Thyroid gland (tissue), 4 donors: ENCODE data around the gene CMSS1. TPM values are rescaled to one million over a fixed set of nuclear protein-coding genes. Genes with fewer than 3 reads are reported as not detected.

Experiments used
- DNase-seq, 2 donors: peaks; one replicate each; pipeline ENCODE4 v3.0.0-alpha.2; 2019
- H3K27ac ChIP-seq, 3 donors: fragments of 200-600 bp; sonication (generic); 1 replicate in 2 of 3; 2 replicates in 1 of 3; pipeline ENCODE4 v1.5.1; 2016 to 2019; ENCODE audit warnings: mild to moderate bottlenecking in 1 of 3, moderate library complexity in 1 of 3
- H3K27me3 ChIP-seq: fragments of 200-600 bp; sonication (generic); one replicate; pipeline ENCODE4 v1.5.1; 2019
- H3K36me3 ChIP-seq, 2 donors: fragments of 200-600 bp; sonication (generic); one replicate each; pipeline ENCODE4 v1.5.1; 2016 to 2019
- H3K4me1 ChIP-seq, 2 donors: fragments of 200-600 bp; sonication (generic); one replicate each; pipeline ENCODE4 v1.5.1; 2017 to 2019
- H3K4me3 ChIP-seq, 3 donors: fragments of 200-600 bp; sonication (generic); replicated peaks in 1 of 3; 1 replicate in 2 of 3; 2 replicates in 1 of 3; pipeline ENCODE4 v1.5.1; 2016; ENCODE audit warnings: mild to moderate bottlenecking in 1 of 3
- H3K9me3 ChIP-seq: fragments of 200-600 bp; sonication (generic); one replicate; pipeline ENCODE4 v1.5.1; 2017
- CTCF ChIP-seq, 6 experiments: fragments of 200-600 bp in 3 of 6; fragments of 450-650 bp in 3 of 6; sonication (generic) in 3 of 6; IDR thresholded peaks; one replicate each; pipeline ENCODE4 v1.5.1; 2016 to 2019; ENCODE audit warnings: antibody characterized with exemption in 6 of 6, mild to moderate bottlenecking in 2 of 6, inconsistent platforms in 1 of 6, moderate library complexity in 1 of 6
- POLR2A ChIP-seq, 2 donors: fragments of 450-650 bp; IDR thresholded peaks; one replicate each; pipeline ENCODE4 v1.6.1; 2017; ENCODE audit warnings: antibody characterized with exemption in 2 of 2, mild to moderate bottlenecking in 2 of 2, moderate library complexity in 1 of 2
- WGBS, 2 donors: methylation state at CpG; one replicate each; pipeline ENCODE4 v1.1.5; 2017; 5-methylcytosine and 5-hydroxymethylcytosine counted together
- intact Hi-C: fragments of 100-400 bp; cut with DNase I; formaldehyde crosslinking; loops from one replicate; pipeline ENCODE4 v1.15.1; 2023
- total RNA-seq, 4 donors: library from RNA; depleted of rRNA; stranded (reverse); fragments of >200 nt; gene quantifications; one replicate each; pipeline ENCODE4 v1.2.3, GENCODE V29; 2016

The CMSS1 gene
- total RNA-seq, 4 donors from 2014 or later = 7.7 to 15.0 (median 12.9) TPM

DNA sequence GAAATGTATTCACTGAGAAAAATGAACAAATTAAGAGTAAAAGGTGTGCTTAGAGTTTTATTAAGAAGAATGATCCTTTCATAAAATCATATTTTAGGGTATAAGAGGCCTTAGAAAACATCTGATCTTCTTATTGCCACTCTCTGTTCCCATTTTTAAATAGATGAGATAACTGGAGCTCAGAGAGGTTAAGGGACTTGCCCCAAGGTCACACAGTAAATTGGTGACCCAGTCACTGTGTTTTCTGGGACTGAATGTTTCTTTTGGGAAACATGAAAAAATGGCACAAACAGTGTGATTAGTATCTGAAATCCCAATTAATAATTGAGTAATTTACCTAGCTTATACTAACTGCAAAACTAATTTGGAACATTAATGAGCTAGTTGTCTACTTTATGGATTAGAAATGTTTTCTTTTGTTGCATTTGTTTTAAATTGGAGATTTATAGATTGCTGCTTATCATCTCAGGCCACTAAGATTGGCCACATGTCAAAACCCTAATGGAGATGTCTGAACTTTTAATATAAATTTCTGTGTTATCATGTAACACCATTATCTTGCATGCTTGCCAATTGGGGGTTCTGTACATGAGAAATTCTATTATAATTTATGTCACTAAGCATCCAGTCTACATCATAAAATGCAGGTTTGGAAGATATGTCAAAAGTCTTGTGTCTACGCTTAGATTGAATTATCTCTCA lies 64.9 kb downstream of the CMSS1 start:
- Histone ChIP-seq H3K36me3 (no peaks in the 10 kb centered on the region), H3K4me3 (no peak overlapping the region), H3K9me3 (no peaks in the 10 kb centered on the region), H3K27ac (peak overlapping the region in 1 of 3 donors; percentile 28), H3K27me3 (no peaks in the 10 kb centered on the region), H3K4me1 (no peaks in the 10 kb centered on the region)
- no peak for TF ChIP-seq POLR2A (IDR thresholded peaks at IDR 0.05)
- TF ChIP-seq CTCF (IDR thresholded peaks at IDR 0.05) = no peak
- DNase-seq = no peak
- WGBS, 2 donors = 88 to 94% methylated on average over 1 of the region's 1 CpG
- intact Hi-C loops = no loop called here

DNA sequence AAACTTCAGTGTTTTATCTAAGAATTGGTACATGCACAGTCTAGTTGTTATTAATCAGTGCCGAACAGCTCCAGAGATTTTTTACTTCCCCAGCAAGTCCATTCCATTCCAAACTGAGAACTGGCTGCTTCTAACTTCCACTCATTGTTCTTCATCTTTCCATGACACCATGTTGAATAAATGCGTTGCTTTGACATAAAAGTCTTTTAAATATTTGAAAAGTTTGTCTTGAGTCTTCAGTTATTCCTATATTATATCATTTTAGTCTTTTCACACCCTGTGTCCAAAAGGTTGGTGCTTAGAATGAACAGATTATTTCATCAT lies 65.4 kb downstream of the CMSS1 start:
- Histone ChIP-seq H3K4me3 (no peak overlapping the region), H3K4me1 (no peaks in the 10 kb centered on the region), H3K9me3 (no peaks in the 10 kb centered on the region), H3K27me3 (no peaks in the 10 kb centered on the region), H3K36me3 (no peaks in the 10 kb centered on the region), H3K27ac (no peak overlapping the region)
- WGBS, 2 donors = 70 to 85% methylated on average over 2 of the region's 2 CpGs
- TF ChIP-seq CTCF (IDR thresholded peaks at IDR 0.05) (no peak), POLR2A (IDR thresholded peaks at IDR 0.05) (no peak)
- intact Hi-C loops = no loop called here
- no peak for DNase-seq

GRCh38 chr3:99883693-99884092 lies 66.0 kb downstream of the CMSS1 start:
- 97 to 100% methylated on average over 1 of the region's 1 CpG for WGBS, 2 donors
- no peak for TF ChIP-seq POLR2A (IDR thresholded peaks at IDR 0.05)
- TF ChIP-seq CTCF (IDR thresholded peaks at IDR 0.05) = no peak
- H3K4me3 ChIP-seq = no peak overlapping the region
- H3K9me3 ChIP-seq = no peaks in the 10 kb centered on the region
- H3K4me1 ChIP-seq = no peaks in the 10 kb centered on the region
- no peak overlapping the region for H3K27ac ChIP-seq
- H3K36me3 ChIP-seq = no peaks in the 10 kb centered on the region
- DNase-seq = no peak
- no peaks in the 10 kb centered on the region for H3K27me3 ChIP-seq
- intact Hi-C loops = no loop called here

DNA sequence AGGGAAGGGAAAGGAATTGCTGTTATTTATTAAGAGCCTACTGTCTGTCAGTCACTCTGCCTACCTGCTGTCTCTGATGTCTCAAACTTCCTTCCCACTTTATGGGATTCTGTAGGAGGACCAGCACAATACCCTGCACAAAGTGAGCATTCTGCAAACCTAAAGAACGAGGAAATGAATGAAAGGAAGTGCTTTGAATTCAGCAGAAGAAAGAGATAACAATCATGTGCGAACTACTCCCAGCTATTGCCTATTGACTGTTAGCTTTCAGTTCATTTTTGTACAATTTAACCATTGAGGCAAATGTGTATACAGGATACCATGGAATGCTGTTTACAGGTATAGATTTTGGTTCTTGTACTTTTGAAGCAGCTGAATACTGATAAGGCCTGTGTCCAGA lies 66.8 kb downstream of the CMSS1 start:
- no peaks in the 10 kb centered on the region for H3K9me3 ChIP-seq
- H3K27ac ChIP-seq = no peak overlapping the region
- WGBS, 2 donors = 79 to 86% methylated on average over 2 of the region's 2 CpGs
- no peaks in the 10 kb centered on the region for H3K27me3 ChIP-seq
- H3K36me3 ChIP-seq = no peaks in the 10 kb centered on the region
- no peak for DNase-seq
- no peaks in the 10 kb centered on the region for H3K4me1 ChIP-seq
- no peak for TF ChIP-seq CTCF (IDR thresholded peaks at IDR 0.05)
- no peak for TF ChIP-seq POLR2A (IDR thresholded peaks at IDR 0.05)
- intact Hi-C loops = no loop called here
- H3K4me3 ChIP-seq = no peak overlapping the region

DNA sequence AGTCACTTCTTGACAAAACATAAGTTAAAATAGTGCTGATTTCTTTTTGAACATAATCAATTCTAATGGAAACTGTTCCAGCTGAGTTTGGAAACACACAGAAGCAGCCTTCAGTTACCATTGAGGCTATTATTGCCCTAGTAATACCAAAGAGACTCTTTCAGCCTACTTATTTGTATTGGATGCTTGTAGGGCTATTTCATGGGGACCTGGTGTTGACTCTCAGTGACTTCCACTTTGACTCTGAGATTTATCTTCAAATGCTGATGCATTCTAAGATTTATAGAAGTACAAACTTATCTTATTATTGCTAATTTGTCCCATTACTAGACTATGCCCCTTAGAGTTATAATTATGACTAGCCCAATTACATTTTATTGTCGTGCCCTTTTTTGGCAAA lies 67.4 kb downstream of the CMSS1 start:
- DNase-seq = no peak
- Histone ChIP-seq H3K27ac (no peak overlapping the region), H3K36me3 (no peaks in the 10 kb centered on the region), H3K27me3 (no peaks in the 10 kb centered on the region), H3K9me3 (no peaks in the 10 kb centered on the region), H3K4me1 (no peaks in the 10 kb centered on the region), H3K4me3 (no peak overlapping the region)
- TF ChIP-seq POLR2A (IDR thresholded peaks at IDR 0.05) (no peak), CTCF (IDR thresholded peaks at IDR 0.05) (no peak)
- WGBS, 2 donors = 97 to 100% methylated on average over 1 of the region's 1 CpG
- intact Hi-C loops = no loop called here
